Measurements from ENCODE around the gene ELP1. TPM values are rescaled to one million over a fixed set of nuclear protein-coding genes. Genes with fewer than 3 reads are reported as not detected.

Gene ELP1
- total RNA-seq, 1 experiment from 2014 or later, result 38.7 TPM

DNA sequence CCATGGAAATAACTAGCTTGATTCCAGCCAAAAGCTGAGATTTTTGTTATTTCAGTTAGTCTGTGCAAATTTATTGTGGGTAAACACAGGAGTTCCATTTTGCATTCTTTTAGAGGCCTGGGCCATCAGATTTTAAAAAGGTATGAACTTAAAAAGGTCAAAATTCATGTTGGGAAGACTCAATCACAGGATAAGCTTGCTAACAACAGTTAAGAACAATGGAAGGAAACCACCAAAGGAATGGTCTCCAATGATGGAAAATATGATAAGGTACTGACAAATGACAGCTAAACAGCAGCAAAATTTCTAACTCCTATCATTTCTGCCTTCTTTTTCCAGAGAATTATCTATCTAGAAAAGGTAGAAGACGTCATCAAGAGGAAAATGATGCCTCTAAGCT lies 16.2 kb upstream of the ELP1 start:
- peaks cover 4% of the 10 kb centered on the region for H3K36me3 ChIP-seq (ENCODE audit: insufficient read depth, low read length, poor library complexity, severe bottlenecking)
- H3K4me3 ChIP-seq (ENCODE audit: low read depth, low read length, poor library complexity, severe bottlenecking), result no peak overlapping the region
- no peaks in the 10 kb centered on the region for H3K27me3 ChIP-seq (replicated peaks; ENCODE audit: insufficient read depth, low read depth, low read length, poor library complexity)
- no peak for DNase-seq (ENCODE audit: low spot score)
- no peaks in the 10 kb centered on the region for H3K4me1 ChIP-seq (ENCODE audit: insufficient read depth, low read length, poor library complexity, severe bottlenecking)
- no TSS peak for BruUV-seq (replicated peaks)
- ChIA-PET CTCF (interaction anchor here (0.7 kb wide), 1 partner anchor 1478 kb away, joined by 5 read pairs; no protein-coding TSS in a partner anchor), POLR2A (ENCODE audit: low non-redundant PET) (no interaction called here)
- no peak overlapping the region for H3K27ac ChIP-seq (ENCODE audit: low read depth, low read length, poor library complexity, severe bottlenecking)
- H3K9me3 ChIP-seq (ENCODE audit: low read depth, low read length, poor library complexity, severe bottlenecking), result no peaks in the 10 kb centered on the region
- intact Hi-C loops (cut with micrococcal nuclease; ENCODE audit: unreplicated experiment), result no loop called here
- TF ChIP-seq EZH2 (IDR thresholded peaks at IDR 0.05; ENCODE audit: borderline replicate concordance, low read depth, low read length, poor library complexity, severe bottlenecking), result no peak
- TF ChIP-seq, protein P1, sequence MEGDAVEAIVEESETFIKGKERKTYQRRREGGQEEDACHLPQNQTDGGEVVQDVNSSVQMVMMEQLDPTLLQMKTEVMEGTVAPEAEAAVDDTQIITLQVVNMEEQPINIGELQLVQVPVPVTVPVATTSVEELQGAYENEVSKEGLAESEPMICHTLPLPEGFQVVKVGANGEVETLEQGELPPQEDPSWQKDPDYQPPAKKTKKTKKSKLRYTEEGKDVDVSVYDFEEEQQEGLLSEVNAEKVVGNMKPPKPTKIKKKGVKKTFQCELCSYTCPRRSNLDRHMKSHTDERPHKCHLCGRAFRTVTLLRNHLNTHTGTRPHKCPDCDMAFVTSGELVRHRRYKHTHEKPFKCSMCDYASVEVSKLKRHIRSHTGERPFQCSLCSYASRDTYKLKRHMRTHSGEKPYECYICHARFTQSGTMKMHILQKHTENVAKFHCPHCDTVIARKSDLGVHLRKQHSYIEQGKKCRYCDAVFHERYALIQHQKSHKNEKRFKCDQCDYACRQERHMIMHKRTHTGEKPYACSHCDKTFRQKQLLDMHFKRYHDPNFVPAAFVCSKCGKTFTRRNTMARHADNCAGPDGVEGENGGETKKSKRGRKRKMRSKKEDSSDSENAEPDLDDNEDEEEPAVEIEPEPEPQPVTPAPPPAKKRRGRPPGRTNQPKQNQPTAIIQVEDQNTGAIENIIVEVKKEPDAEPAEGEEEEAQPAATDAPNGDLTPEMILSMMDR (conservative IDR thresholded peaks at IDR 0.05; ENCODE audit: low read depth, low read length), result no peak

DNA sequence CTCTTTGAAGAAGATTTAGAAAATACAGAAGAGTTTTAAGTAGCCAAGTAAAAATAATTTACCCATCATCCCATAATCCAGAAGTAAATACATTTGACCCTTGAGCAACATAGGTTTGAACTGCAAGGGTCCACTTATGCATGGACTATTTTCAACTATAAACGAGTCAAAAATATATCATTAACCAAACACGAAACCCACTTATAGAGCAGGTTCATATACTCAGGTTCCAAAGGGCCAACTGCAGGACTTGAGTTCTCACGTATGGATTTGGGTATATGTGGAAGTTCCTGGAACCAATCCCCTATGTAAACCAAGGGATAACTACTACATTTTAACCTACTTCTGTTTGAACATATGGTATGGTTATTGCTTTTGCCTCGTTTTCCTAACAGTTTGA lies 6.1 kb upstream of the ELP1 start:
- H3K9me3 ChIP-seq (ENCODE audit: low read depth, low read length, poor library complexity, severe bottlenecking), result no peaks in the 10 kb centered on the region
- no peak overlapping the region for H3K27ac ChIP-seq (ENCODE audit: low read depth, low read length, poor library complexity, severe bottlenecking)
- DNase-seq (ENCODE audit: low spot score), result no peak
- H3K36me3 ChIP-seq (ENCODE audit: insufficient read depth, low read length, poor library complexity, severe bottlenecking), result peaks cover 43% of the 10 kb centered on the region
- H3K27me3 ChIP-seq (replicated peaks; ENCODE audit: insufficient read depth, low read depth, low read length, poor library complexity), result no peaks in the 10 kb centered on the region
- intact Hi-C loops (cut with micrococcal nuclease; ENCODE audit: unreplicated experiment), result no loop called here
- no peak overlapping the region for H3K4me3 ChIP-seq (ENCODE audit: low read depth, low read length, poor library complexity, severe bottlenecking)
- CTCF ChIA-PET, result no interaction called here
- TF ChIP-seq EZH2 (IDR thresholded peaks at IDR 0.05; ENCODE audit: borderline replicate concordance, low read depth, low read length, poor library complexity, severe bottlenecking), result no peak
- TF ChIP-seq, protein P1 (conservative IDR thresholded peaks at IDR 0.05; ENCODE audit: low read depth, low read length), result no peak
- BruUV-seq (replicated peaks), result no TSS peak
- POLR2A ChIA-PET (ENCODE audit: low non-redundant PET), result no interaction called here
- H3K4me1 ChIP-seq (ENCODE audit: insufficient read depth, low read length, poor library complexity, severe bottlenecking), result peaks cover 4% of the 10 kb centered on the region

DNA sequence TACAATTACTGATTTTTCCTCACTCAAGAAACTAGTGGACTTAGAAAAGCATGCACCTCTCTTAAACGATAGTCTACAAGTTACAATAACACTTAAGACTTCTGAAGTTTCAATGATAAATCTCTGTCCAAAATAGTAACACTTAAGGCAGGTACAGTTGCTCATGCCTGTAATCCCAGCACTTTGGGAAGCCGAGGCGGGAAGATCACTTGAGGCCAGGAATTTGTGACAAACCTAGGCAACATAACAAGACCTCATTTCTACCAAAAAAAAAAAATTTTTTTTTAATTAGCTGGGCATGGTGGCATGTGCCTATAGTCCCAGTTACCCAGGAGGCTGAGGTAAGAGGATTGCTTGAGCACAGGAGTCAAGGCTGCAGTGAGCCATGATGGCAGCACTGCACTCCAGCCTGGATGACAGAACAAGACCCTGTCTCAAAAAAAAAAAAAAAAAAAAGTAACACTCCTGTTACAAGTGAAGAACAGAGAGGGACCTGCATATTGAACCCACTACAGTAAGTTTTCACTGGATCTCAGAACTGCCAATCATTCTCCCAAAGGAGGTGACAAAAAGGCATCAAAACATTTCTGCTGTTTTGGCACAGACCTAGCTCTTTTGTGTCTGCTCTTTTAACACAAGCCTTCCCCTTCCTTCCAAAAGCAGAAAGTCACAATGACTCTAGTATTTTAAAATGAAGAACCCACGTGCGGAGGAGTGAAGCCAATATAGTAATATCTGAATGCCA lies 3.8 kb upstream of the ELP1 start:
- no peak overlapping the region for H3K27ac ChIP-seq (ENCODE audit: low read depth, low read length, poor library complexity, severe bottlenecking)
- intact Hi-C loops (cut with micrococcal nuclease; ENCODE audit: unreplicated experiment), result no loop called here
- peaks cover 36% of the 10 kb centered on the region for H3K36me3 ChIP-seq (ENCODE audit: insufficient read depth, low read length, poor library complexity, severe bottlenecking)
- no peak for TF ChIP-seq EZH2 (IDR thresholded peaks at IDR 0.05; ENCODE audit: borderline replicate concordance, low read depth, low read length, poor library complexity, severe bottlenecking)
- TF ChIP-seq, protein P1 (conservative IDR thresholded peaks at IDR 0.05; ENCODE audit: low read depth, low read length), result no peak
- no peak for DNase-seq (ENCODE audit: low spot score)
- ChIA-PET POLR2A (ENCODE audit: low non-redundant PET) (no interaction called here), CTCF (no interaction called here)
- no peak overlapping the region for H3K4me3 ChIP-seq (ENCODE audit: low read depth, low read length, poor library complexity, severe bottlenecking)
- peaks cover 8% of the 10 kb centered on the region for H3K4me1 ChIP-seq (ENCODE audit: insufficient read depth, low read length, poor library complexity, severe bottlenecking)
- no peaks in the 10 kb centered on the region for H3K9me3 ChIP-seq (ENCODE audit: low read depth, low read length, poor library complexity, severe bottlenecking)
- no TSS peak for BruUV-seq (replicated peaks)
- no peaks in the 10 kb centered on the region for H3K27me3 ChIP-seq (replicated peaks; ENCODE audit: insufficient read depth, low read depth, low read length, poor library complexity)
